ENCODE results near the gene DGKG.

DNA sequence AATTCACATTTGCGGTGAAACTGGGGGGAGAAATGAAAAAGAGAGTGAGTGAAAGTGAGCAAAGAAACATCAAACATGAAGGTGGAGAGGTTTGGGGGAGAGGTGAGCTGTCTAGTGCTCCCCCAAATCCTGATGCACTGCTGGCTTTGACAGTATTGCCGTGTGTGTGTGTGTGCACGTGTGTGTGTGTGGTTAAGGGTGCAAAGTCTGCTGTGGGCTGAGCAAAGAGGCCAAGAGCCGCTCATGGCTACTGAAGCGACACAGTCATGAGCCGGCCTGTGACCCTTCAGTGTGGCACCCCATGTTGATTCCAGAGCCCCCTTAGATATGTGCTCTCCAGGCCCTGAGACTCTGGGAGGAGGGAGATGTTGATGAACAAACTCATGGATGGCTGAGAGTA lies 94.3 kb downstream of the DGKG start:
- no peak for TF ChIP-seq ZNF274 (IDR thresholded peaks at IDR 0.05; ENCODE audit: low read depth, low read length)
- no peak for TF ChIP-seq YY1 (IDR thresholded peaks at IDR 0.05; ENCODE audit: insufficient read depth, insufficient read length)

Measured in NT2/D1 (cell line).